Measurements from ENCODE around the gene KDELR3. TPM values are rescaled to one million over a fixed set of nuclear protein-coding genes. Genes with fewer than 3 reads are reported as not detected.

Gene KDELR3
- polyA plus RNA-seq, 1 of the 3 experiments (the other 2 are of a cell fraction): 17.1 TPM

- Histone ChIP-seq H3K27me3 (ENCODE audit: insufficient read depth) (no peaks in the 10 kb centered on the region), H3K79me2 (ENCODE audit: insufficient read depth) (no peaks in the 10 kb centered on the region), H3K4me3 (ENCODE audit: low read depth in 2 of 2, low read length in 1 of 2) (no peak overlapping the region), H3F3A (replicated peaks; ENCODE audit: insufficient read depth) (no peaks in the 10 kb centered on the region), H3K36me3 (replicated peaks in 1 of 2; ENCODE audit: control insufficient read depth in 1 of 2, insufficient read depth in 2 of 2, low read length in 1 of 2) (no peaks in the 10 kb centered on the region), H3K27ac (ENCODE audit: low read depth in 2 of 2, low read length in 1 of 2) (no peak overlapping the region), H3K4me2 (no peak overlapping the region), H3K9me3 (no peaks in the 10 kb centered on the region), H3K9ac (no peak overlapping the region), H2AFZ (ENCODE audit: low read depth) (no peak overlapping the region), H4K20me1 (ENCODE audit: insufficient read depth) (no peaks in the 10 kb centered on the region), H3K9me2 (no peaks in the 10 kb centered on the region), H3K4me1 (ENCODE audit: control insufficient read depth in 1 of 2, insufficient read depth in 2 of 2, low read depth in 1 of 2, low read length in 1 of 2) (no peaks in the 10 kb centered on the region)
- CTCF ChIA-PET: no interaction called here
- no peak for DNase-seq
- POLR2A ChIA-PET: no interaction called here
- TF ChIP-seq, protein P1, sequence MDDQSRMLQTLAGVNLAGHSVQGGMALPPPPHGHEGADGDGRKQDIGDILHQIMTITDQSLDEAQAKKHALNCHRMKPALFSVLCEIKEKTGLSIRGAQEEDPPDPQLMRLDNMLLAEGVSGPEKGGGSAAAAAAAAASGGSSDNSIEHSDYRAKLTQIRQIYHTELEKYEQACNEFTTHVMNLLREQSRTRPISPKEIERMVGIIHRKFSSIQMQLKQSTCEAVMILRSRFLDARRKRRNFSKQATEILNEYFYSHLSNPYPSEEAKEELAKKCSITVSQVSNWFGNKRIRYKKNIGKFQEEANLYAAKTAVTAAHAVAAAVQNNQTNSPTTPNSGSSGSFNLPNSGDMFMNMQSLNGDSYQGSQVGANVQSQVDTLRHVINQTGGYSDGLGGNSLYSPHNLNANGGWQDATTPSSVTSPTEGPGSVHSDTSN (IDR thresholded peaks at IDR 0.05): no peak
- no peak for TF ChIP-seq MXI1 (IDR thresholded peaks at IDR 0.05; ENCODE audit: low read depth, low read length)
- TF ChIP-seq GATA2 (CRISPR knock-in tag; IDR thresholded peaks at IDR 0.05): no peak
- no peak for TF ChIP-seq CTCF (IDR thresholded peaks at IDR 0.05)
- TF ChIP-seq CHD2 (IDR thresholded peaks at IDR 0.05; ENCODE audit: low read length, partially characterized antibody): no peak
- no peak for TF ChIP-seq USF1 (IDR thresholded peaks at IDR 0.05; ENCODE audit: borderline replicate concordance, low read depth)
- TF ChIP-seq, protein P2, sequence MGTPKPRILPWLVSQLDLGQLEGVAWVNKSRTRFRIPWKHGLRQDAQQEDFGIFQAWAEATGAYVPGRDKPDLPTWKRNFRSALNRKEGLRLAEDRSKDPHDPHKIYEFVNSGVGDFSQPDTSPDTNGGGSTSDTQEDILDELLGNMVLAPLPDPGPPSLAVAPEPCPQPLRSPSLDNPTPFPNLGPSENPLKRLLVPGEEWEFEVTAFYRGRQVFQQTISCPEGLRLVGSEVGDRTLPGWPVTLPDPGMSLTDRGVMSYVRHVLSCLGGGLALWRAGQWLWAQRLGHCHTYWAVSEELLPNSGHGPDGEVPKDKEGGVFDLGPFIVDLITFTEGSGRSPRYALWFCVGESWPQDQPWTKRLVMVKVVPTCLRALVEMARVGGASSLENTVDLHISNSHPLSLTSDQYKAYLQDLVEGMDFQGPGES (IDR thresholded peaks at IDR 0.05; ENCODE audit: low read depth, low read length): no peak
- 85% methylated on average over 10 of the region's 10 CpGs for WGBS (ENCODE audit: low lambda C conversion rate)
Measured at GRCh38 chr22:38444783-38445182, 23.1 kb upstream of the KDELR3 start.

DNA sequence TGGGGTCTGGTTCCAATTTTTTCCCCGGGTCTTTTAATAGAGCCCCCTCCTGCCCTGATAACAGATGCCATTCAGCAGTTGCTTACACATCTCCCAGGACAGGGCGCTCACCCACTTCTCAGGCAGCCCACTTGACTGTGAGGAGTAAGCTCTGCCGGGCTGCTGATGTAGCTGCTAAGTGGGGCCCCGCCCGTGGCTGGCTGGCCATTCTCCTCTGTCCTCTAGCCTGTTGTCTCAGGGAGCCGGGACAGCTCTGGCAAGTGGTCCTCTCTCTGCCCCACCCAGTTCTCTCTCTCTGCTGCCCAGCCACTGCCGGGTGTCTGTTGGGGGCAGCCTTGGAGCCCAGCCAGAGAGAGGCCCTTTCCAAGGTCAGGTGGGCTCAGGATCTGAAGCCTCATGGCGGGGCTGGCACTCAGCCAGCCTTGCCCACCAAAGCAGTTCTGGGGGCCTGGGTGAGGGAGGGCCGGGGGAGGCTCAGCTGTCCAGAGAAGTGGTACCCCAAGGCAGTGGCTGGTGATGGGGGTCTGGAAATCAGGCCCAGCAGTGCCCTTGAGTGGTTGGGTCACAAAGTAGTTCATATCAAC lies 21.8 kb upstream of the KDELR3 start:
- ChIA-PET POLR2A (no interaction called here), CTCF (no interaction called here)
- Histone ChIP-seq H3K4me1 (ENCODE audit: control insufficient read depth in 1 of 2, insufficient read depth in 2 of 2, low read depth in 1 of 2, low read length in 1 of 2) (no peaks in the 10 kb centered on the region), H3K9me2 (no peaks in the 10 kb centered on the region), H3K27ac (ENCODE audit: low read depth in 2 of 2, low read length in 1 of 2) (no peak overlapping the region), H3K4me3 (ENCODE audit: low read depth in 2 of 2, low read length in 1 of 2) (no peak overlapping the region), H3K4me2 (no peak overlapping the region), H3K79me2 (ENCODE audit: insufficient read depth) (no peaks in the 10 kb centered on the region), H4K20me1 (ENCODE audit: insufficient read depth) (no peaks in the 10 kb centered on the region), H3K27me3 (ENCODE audit: insufficient read depth) (no peaks in the 10 kb centered on the region), H2AFZ (ENCODE audit: low read depth) (no peak overlapping the region), H3K36me3 (replicated peaks in 1 of 2; ENCODE audit: control insufficient read depth in 1 of 2, insufficient read depth in 2 of 2, low read length in 1 of 2) (no peaks in the 10 kb centered on the region), H3K9ac (no peak overlapping the region), H3K9me3 (no peaks in the 10 kb centered on the region), H3F3A (replicated peaks; ENCODE audit: insufficient read depth) (no peaks in the 10 kb centered on the region)
- no peak for DNase-seq
- TF ChIP-seq FOXM1 (IDR thresholded peaks at IDR 0.05; ENCODE audit: low read depth) (no peak), YY1 (IDR thresholded peaks at IDR 0.05; ENCODE audit: low read depth) (no peak), EP300 (IDR thresholded peaks at IDR 0.05; ENCODE audit: borderline replicate concordance in 1 of 2, low read depth in 1 of 2, low read length in 1 of 2) (no peak), CTCF (IDR thresholded peaks at IDR 0.05) (no peak), RCOR1 (IDR thresholded peaks at IDR 0.05; ENCODE audit: low read length) (no peak), RXRA (IDR thresholded peaks at IDR 0.05; ENCODE audit: borderline replicate concordance, low read depth) (no peak)
- TF ChIP-seq, protein P1 (IDR thresholded peaks at IDR 0.05): no peak
- no CpG with 5 or more reads among the region's 9 CpGs for WGBS (ENCODE audit: low lambda C conversion rate)
